Bone marrow (tissue), 2 donors: ENCODE results near the gene FBXL5.
A peak's percentile ranks its signal among the peaks of the same experiment; 100 is the strongest.

Experiments
- DNase-seq, 2 donors: peaks; one replicate each; lab custom pipeline; 2025; lab: John Stamatoyannopoulos, UW

Gene FBXL5

GRCh38 chr4:15655223-15656037 is at the start of gene FBXL5:
Gene FBXL5 (minus strand): TSS chr4:15655357. CDS start chr4:15655287, 70 bp downstream.
- peak; percentile 74 to 87 for DNase-seq

- no peak for DNase-seq
Observed at GRCh38 chr4:15704129-15704528, 49.0 kb upstream of the FBXL5 start.

- no peak for DNase-seq
Observed at GRCh38 chr4:15703439-15703838, 48.3 kb upstream of the FBXL5 start.

- peak; percentile 60 to 71 for DNase-seq
Observed at GRCh38 chr4:15702941-15703403, 47.8 kb upstream of the FBXL5 start, which contains the start of gene BST1. Gene BST1 (plus strand): TSS chr4:15703065. CDS start chr4:15703145, 80 bp downstream.

- no peak for DNase-seq
Observed at GRCh38 chr4:15696866-15697265, 41.7 kb upstream of the FBXL5 start.

- no peak for DNase-seq
Observed at GRCh38 chr4:15695729-15696128, 40.6 kb upstream of the FBXL5 start.

GRCh38 chr4:15695240-15695699 is 40.1 kb upstream of the FBXL5 start:
- DNase-seq: no peak

GRCh38 chr4:15694431-15694830 is 39.3 kb upstream of the FBXL5 start:
- DNase-seq: no peak

GRCh38 chr4:15692602-15693001 is 37.4 kb upstream of the FBXL5 start:
- DNase-seq: no peak

- peak in 1 of 2 donors; percentile 92 for DNase-seq
Observed at GRCh38 chr4:15691346-15692135, 36.4 kb upstream of the FBXL5 start.

- DNase-seq: no peak
Observed at GRCh38 chr4:15690020-15690809, 35.1 kb upstream of the FBXL5 start.

- no peak for DNase-seq
Observed at GRCh38 chr4:15689540-15689939, 34.4 kb upstream of the FBXL5 start.

- no peak for DNase-seq
Observed at GRCh38 chr4:15688051-15688450, 32.9 kb upstream of the FBXL5 start.

GRCh38 chr4:15684498-15684897 is 29.3 kb upstream of the FBXL5 start:
- DNase-seq: no peak

- DNase-seq: no peak
Observed at GRCh38 chr4:15683143-15683495, 28.0 kb upstream of the FBXL5 start.

- no peak for DNase-seq
Observed at GRCh38 chr4:15682242-15683142, 27.3 kb upstream of the FBXL5 start.

- DNase-seq: peak; percentile 92 to 97
Observed at GRCh38 chr4:15681372-15682241, 26.4 kb upstream of the FBXL5 start, which contains the start of gene FAM200B. Gene FAM200B (plus strand): TSS chr4:15681827. CDS start chr4:15686978, 5,151 bp downstream.

- no peak for DNase-seq
Observed at GRCh38 chr4:15681067-15681371, 25.9 kb upstream of the FBXL5 start.

- DNase-seq: no peak
Observed at GRCh38 chr4:15677507-15677988, 22.4 kb upstream of the FBXL5 start.

- no peak for DNase-seq
Observed at GRCh38 chr4:15676899-15677298, 21.7 kb upstream of the FBXL5 start.
